GM18499 (cell line): Measurements from ENCODE around the gene OTOP3.

ENCODE experiments used
- ATAC-seq: cut with Tn5 transposase; IDR thresholded peaks from one replicate; pipeline ENCODE4 v1.9.1; 2021; ENCODE audit warnings: moderate number of reproducible peaks; ENCODE audit not compliant: insufficient read depth, unreplicated experiment

The OTOP3 gene

DNA sequence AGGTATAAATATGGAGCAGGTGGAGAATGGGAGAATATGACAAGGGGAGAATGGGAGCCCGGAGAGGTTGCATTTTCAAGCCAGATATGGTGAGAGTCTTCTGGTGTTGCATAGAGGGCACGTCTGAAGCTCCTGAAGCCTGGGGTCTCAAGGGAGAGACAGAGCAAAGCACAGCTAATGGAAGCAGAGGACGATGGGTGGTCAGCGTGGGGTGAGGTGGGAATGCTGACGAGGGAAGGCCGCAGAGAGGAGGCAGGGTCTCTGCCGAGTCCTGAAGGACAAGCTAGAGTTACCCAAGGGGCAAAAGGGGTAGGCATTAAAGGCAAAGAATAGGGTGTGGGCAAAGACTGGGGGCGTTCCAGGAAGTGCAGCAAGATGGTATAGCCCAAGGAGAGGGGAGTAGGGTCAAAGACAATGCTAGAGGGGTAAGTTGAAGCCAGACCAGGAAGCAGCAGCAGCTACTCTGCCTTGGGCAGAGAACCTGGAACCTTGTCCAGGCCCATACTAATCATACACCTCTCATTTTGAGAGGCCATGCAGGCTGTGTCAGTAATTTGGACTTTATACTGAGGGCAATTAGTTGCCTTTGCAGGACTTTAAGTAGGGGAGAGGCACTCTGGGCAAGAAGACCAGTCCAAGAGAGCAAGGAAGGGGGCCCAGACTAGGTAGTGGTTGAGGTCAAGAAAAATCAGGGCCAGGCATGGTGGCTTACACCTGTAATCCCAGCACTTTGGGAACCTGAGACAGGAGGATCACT, 2.7 kb downstream of the OTOP3 start:
- ATAC-seq: no peak

GRCh38 chr17:74939534-74939933, 3.8 kb downstream of the OTOP3 start:
- ATAC-seq: no peak

- ATAC-seq: no peak
These were observed 5.5 kb downstream of the OTOP3 start for GRCh38 chr17:74941128-74941725.

DNA sequence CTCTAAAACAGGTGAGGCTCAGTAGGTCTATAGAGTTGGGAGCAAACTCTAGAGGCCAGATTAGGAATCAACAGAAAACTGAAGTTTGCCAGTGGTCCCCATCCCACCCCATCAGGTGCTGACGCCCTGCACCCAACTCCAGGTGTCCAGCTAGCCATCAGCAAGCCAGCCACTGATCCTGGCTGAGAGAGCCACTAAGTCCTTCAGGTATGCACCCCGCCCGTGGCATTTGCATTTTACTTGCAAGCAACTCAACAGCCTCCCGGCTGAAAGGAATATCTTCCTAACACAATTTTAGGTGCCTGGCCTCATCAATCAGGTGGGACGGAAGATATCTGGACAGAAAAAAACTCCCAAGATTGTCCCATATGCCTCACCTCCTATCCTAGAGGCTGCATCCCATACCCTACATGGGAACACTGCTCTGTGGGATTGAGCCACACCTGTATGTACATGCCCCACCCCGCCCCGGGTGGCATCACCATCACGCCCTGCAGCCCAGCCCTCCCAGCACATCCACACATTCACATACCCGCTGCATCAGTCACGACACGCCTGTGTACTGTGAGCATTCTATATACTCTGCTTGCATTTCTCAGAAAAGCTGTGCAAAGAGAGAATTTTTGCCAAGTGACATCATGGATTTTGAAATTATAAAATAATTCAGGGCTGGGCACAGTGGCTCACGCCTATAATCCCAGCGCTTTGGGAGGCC, 8.3 kb downstream of the OTOP3 start:
- ATAC-seq: no peak

DNA sequence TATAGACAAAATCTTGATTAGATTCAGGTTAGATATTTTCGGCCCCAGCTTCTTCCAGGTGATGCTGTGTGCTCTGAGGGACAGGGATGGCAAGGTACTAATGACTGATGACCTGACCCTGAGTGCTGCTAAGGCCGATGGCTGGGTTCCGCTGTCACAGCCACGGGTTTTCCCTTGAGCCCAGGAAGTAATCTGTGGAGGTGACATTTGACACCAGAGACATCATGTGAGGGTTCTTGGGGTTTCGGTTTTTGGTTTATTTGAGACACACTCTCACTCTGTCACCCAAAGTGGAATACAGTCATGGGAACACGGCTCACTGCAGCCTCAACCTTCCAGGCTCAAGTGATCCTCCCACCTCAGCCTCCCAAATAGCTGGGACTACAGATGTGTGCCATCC, 9.8 kb downstream of the OTOP3 start:
- no peak for ATAC-seq

DNA sequence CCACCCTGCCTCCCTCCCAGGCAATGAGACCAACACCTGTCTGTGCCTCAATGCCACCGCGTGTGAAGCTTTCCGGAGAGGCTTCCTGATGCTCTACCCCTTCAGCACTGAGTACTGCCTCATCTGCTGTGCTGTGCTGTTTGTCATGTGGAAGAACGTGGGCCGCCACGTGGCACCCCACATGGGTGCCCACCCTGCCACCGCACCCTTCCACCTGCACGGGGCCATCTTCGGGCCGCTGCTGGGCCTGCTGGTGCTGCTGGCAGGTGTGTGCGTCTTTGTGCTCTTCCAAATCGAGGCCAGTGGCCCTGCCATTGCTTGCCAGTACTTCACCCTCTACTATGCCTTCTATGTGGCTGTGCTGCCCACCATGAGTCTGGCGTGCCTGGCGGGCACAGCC, 10.9 kb downstream of the OTOP3 start:
- no peak for ATAC-seq

- ATAC-seq: no peak
These were observed 11.5 kb downstream of the OTOP3 start for GRCh38 chr17:74947041-74947754.

DNA sequence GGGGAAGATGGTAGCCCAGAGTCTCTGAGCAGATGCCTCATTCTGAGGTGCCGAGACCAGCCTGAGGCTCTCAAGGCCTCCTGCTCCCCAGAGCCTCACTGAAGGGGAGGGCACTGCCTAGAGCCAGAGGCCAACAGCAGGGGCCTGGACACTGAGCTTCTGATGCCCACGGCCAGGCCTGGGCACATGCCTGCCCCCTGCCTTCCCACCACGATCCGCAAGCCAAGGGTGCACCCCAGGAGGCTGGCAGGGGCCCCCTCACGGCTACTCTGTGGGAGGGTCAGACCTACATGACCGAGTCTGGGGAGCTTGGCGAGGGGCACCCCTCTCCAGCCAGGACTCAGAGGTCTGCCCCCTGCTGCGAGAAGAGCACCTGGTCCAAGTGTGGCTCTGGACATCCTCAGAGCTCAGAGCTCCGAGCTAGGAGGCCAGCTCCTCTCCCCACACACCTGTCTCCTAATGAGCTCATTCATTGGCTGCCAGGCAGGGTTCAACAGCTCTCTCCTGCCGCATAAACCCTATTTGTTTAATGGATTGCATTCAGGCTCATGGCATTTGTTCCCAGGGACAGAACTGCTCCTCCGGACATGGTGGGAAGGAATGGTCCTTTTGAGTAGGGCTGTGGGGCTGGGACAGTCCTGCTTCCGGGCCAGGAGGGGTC, 13.9 kb downstream of the OTOP3 start:
- no peak for ATAC-seq

GRCh38 chr17:74950207-74950606, 14.5 kb downstream of the OTOP3 start:
- ATAC-seq: no peak

- no peak for ATAC-seq
These were observed 15.4 kb downstream of the OTOP3 start for GRCh38 chr17:74951065-74951464.

DNA sequence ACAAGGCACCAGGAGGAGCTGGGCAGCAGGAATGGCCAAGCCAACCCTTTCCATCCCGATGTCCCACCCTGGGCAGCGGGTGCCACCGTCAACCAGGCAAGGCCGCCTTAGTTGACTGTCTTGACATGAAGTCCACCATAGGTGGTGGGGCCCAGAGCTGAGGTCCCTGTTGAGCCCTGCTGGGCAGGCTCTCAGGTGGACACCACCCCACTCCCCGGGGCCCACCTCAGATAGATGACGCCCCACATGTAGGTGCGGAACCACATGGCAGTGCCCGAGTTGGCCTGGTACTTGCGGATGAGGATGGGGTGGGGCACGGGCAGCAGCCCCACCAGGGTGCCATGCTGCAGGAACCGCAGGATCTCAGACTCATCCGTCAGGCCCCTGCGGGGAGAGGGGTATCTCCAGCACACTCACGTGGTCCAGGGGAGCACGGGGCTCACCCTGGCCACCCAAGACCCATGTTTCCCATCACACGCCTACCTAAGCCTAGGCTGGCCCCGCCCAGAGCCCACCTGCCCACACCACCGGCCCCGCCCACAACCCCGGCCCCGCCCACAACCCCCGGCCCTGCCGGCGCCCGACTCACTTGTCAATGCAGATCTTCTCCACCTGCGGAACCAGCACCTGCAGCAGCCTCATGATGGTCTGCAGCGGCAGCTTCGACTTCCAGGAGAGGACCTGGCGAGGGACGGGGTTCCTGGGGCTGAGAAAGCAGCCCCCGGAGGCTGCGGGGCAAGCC, 16.2 kb downstream of the OTOP3 start:
- no peak for ATAC-seq

GRCh38 chr17:74952431-74953133, 16.9 kb downstream of the OTOP3 start:
- ATAC-seq: no peak

DNA sequence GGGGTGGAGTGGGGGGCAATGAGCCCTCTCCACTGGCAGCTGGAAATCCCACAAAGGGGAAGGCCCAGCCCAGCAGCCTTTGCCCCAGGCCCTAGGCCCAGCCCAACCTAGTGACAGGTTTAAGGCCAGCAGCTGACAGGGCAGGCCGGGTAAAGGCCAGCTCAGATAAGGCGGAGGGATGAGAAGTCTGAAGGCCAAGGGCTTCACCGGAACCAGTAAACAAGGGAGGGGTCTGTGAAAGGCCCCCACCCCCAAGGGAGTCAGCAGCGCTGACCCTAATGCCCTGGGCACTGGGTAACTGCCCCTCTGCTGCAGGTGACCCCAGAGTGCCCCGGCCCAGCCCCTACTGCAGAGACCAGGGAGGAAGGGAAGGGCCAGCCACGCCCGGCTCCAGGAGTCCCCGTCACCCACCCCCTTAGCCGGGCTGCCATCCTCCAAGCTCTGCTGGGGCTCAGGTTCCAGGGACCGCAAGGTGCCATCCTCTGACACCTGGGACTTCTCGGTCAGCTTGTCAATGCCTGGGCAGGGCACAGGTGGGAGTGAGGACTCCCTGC, 17.5 kb downstream of the OTOP3 start:
- ATAC-seq: no peak

- ATAC-seq: no peak
These were observed 18.4 kb downstream of the OTOP3 start for GRCh38 chr17:74954115-74954514.

DNA sequence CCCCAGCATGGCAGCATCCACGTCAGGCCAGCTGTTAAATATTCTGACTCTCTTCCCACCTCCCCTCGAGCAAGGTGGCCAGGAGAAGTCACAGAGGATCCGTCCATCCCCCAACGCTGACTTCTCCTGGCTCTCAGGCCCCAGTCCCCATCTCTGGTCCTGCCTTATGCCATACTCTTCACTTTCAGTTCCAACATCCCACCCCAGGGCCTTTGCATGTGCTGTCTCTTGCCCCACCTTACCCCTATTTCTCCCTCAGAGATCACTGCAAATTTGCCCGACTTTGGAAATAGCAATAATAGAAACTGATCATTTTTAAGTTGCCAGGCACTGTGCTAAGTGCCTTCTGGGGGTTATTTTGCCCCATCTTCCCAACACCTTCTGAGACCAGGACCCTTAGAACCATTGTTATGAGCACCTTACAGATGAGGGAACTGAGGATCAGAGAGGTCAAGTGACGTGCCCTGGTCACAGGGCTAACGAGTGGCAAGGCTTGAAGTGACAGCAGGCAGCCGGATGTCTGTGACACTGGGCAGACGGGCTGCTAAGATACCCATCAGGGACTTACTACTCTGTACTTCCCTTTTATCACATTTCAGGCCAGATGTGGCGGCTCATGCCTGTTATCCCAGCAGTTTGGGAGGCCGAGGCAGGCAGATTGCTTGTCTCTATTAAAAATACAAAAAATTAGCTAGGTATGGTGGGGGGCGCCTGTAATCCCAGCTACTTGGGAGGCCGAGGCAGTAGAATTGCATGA, 19.1 kb downstream of the OTOP3 start:
- no peak for ATAC-seq

DNA sequence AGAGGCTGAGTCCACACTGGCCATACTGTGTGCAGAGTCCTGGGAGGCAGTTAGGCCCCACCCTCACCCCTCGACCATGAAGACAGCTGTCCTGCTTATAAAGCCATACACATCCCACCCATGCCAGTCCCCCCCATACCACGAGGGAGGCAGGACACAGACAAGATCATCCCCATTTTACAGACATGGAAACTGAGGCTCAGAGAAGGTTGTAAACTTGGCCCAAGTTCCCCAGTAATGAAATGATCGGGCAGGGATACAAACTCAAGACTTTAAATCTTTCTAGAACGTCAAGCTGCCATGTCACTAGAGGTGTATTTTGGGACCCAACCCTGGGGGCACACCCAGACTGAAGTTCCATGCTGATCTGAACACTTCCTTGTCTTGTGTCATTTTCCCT, 20.4 kb downstream of the OTOP3 start:
- ATAC-seq: no peak

DNA sequence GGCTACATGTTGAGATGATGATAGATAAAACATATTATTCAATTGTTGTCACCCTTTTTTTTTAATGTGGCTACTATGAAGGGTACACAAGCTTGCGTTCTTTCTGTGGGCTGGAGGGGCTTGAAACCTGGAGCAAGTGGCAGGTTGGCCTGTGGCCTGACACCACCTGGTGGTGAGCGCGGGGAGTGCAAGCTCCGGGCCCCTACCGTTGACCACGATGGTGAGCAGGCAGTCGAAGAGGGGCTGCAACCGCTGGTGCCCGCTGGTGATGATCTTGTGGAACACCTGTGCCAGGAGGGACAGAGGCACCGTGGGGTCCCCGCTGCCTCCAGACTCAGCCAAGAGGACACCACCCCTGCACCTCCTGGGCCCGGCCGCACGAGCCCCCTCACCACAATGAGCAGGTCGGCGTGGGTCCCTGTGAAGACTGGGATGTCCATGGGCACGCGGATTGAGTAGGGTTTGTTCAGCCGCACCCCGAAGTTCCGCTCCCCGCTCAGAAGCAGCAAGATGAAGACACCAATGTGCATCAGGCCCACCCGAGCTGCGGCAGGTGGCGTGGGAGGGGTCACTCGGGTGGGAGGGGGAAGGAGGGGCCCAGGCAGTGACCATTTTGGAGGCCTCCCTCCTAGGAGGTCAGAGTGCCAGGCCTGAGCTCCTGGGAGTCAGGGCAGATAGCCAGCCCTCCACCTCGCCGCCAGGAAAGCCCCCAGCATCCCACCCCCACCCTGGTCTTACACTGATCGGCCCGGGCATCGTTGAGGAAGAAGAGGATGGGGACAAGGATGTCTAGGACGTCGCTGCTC, 22.4 kb downstream of the OTOP3 start:
- no peak for ATAC-seq
